ENCODE data around the gene ANGPT4. TPM values are rescaled to one million over a fixed set of nuclear protein-coding genes. Genes with fewer than 3 reads are reported as not detected.

Gene ANGPT4
- total RNA-seq, 1 experiment from 2014 or later = not detected

DNA sequence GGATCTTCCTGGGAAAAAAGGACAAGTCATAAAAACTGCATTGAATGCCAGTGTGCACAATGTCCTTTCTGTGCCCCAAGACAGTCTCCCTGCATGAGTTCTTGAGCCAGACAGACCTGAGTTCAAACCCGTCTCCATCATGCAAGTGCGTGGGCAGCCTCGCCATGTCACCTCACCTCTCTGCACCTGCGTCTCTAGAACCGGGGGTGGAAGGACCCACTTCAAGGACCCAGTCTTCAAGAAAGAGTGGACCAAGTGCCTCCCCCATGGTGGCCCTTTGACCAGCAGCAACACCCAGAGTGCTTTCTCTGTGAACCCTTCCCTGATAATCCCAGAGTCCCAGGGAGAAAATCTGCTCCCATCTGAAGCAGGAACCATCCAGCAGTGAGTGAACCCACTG, 23.5 kb upstream of the ANGPT4 start:
- no peak for TF ChIP-seq EZH2 (IDR thresholded peaks at IDR 0.05; ENCODE audit: low read depth)
- Histone ChIP-seq H3K27ac (no peak overlapping the region), H4K20me1 (ENCODE audit: insufficient read depth) (no peaks in the 10 kb centered on the region), H3F3A (ENCODE audit: insufficient read depth, low read depth) (no peaks in the 10 kb centered on the region), H3K36me3 (ENCODE audit: low read depth) (no peaks in the 10 kb centered on the region), H3K79me2 (ENCODE audit: low read depth) (no peaks in the 10 kb centered on the region), H3K9me2 (ENCODE audit: insufficient read depth) (no peaks in the 10 kb centered on the region), H3K4me3 (no peak overlapping the region), H3K4me2 (no peak overlapping the region), H2AFZ (no peak overlapping the region), H3K27me3 (ENCODE audit: insufficient read depth, low read depth) (peaks cover 49% of the 10 kb centered on the region), H3K4me1 (replicated peaks; ENCODE audit: insufficient read depth) (no peaks in the 10 kb centered on the region), H3K9me3 (ENCODE audit: insufficient read depth, low read depth) (no peaks in the 10 kb centered on the region; the same call in 1 of the 2 replicates)
- no peak for DNase-seq
- no TSS peak for BruUV-seq (replicated peaks)
- ChIA-PET CTCF (no interaction called here), POLR2A (ENCODE audit: unreplicated experiment) (no interaction called here)
- intact Hi-C loops (cut with micrococcal nuclease; ENCODE audit: unreplicated experiment) = no loop called here

GRCh38 chr20:934186-934840, 18.2 kb upstream of the ANGPT4 start:
- CTCF ChIA-PET = no interaction called here
- no peak overlapping the region for H3K4me2 ChIP-seq
- intact Hi-C loops (cut with micrococcal nuclease; ENCODE audit: unreplicated experiment) = no loop called here
- H3K4me1 ChIP-seq (replicated peaks; ENCODE audit: insufficient read depth) = no peaks in the 10 kb centered on the region
- H3K9me3 ChIP-seq (ENCODE audit: insufficient read depth, low read depth) = peaks cover 14% of the 10 kb centered on the region
- no TSS peak for BruUV-seq (replicated peaks)
- H3F3A ChIP-seq (ENCODE audit: insufficient read depth, low read depth) = no peaks in the 10 kb centered on the region
- no peaks in the 10 kb centered on the region for H3K36me3 ChIP-seq (ENCODE audit: low read depth)
- TF ChIP-seq EZH2 (IDR thresholded peaks at IDR 0.05; ENCODE audit: low read depth) (no peak), CTCF (conservative IDR thresholded peaks at IDR 0.05) (no peak)
- no peaks in the 10 kb centered on the region for H4K20me1 ChIP-seq (ENCODE audit: insufficient read depth)
- H3K27me3 ChIP-seq (ENCODE audit: insufficient read depth, low read depth) = peaks cover 8% of the 10 kb centered on the region; the same call in 1 of the 2 replicates
- H3K9me2 ChIP-seq (ENCODE audit: insufficient read depth) = no peaks in the 10 kb centered on the region
- no peaks in the 10 kb centered on the region for H3K79me2 ChIP-seq (ENCODE audit: low read depth)
- no peak overlapping the region for H2AFZ ChIP-seq
- no peak overlapping the region for H3K4me3 ChIP-seq
- POLR2A ChIA-PET (ENCODE audit: unreplicated experiment) = no interaction called here
- H3K27ac ChIP-seq = no peak overlapping the region
- DNase-seq = no peak

DNA sequence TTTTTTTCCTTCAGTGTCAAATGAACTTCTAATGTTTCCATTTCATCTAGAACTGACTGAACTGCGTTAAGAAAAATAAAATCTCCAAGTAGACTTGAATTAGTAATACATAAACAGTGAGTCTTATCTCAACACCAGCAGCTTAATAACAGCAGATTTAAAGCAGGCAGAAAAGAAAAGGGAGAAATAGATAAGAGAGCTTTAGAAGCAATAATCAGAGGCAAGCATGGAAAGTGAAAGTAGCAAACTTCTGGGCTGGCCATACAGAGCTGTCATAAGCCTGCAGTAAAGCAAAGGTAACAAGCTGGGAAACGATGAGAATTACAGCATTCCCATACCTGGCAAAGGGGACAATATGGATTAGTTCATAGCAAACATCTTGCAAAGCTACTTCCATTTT, 16.9 kb upstream of the ANGPT4 start:
- no peak overlapping the region for H3K4me3 ChIP-seq
- no peak overlapping the region for H3K4me2 ChIP-seq
- no peaks in the 10 kb centered on the region for H4K20me1 ChIP-seq (ENCODE audit: insufficient read depth)
- H3K9me3 ChIP-seq (ENCODE audit: insufficient read depth, low read depth) = peaks cover 14% of the 10 kb centered on the region
- no peaks in the 10 kb centered on the region for H3F3A ChIP-seq (ENCODE audit: insufficient read depth, low read depth)
- H3K27me3 ChIP-seq (ENCODE audit: insufficient read depth, low read depth) = peaks cover 5% of the 10 kb centered on the region; the same call in 1 of the 2 replicates
- H3K27ac ChIP-seq = no peak overlapping the region
- H3K4me1 ChIP-seq (replicated peaks; ENCODE audit: insufficient read depth) = no peaks in the 10 kb centered on the region
- no peak overlapping the region for H2AFZ ChIP-seq
- no peaks in the 10 kb centered on the region for H3K36me3 ChIP-seq (ENCODE audit: low read depth)
- BruUV-seq (replicated peaks) = no TSS peak
- TF ChIP-seq CTCF (conservative IDR thresholded peaks at IDR 0.05) = no peak
- TF ChIP-seq EZH2 (IDR thresholded peaks at IDR 0.05; ENCODE audit: low read depth) = no peak
- no peaks in the 10 kb centered on the region for H3K9me2 ChIP-seq (ENCODE audit: insufficient read depth)
- POLR2A ChIA-PET (ENCODE audit: unreplicated experiment) = no interaction called here
- H3K79me2 ChIP-seq (ENCODE audit: low read depth) = no peaks in the 10 kb centered on the region
- intact Hi-C loops (cut with micrococcal nuclease; ENCODE audit: unreplicated experiment) = no loop called here
- CTCF ChIA-PET = no interaction called here
- DNase-seq = no peak

DNA sequence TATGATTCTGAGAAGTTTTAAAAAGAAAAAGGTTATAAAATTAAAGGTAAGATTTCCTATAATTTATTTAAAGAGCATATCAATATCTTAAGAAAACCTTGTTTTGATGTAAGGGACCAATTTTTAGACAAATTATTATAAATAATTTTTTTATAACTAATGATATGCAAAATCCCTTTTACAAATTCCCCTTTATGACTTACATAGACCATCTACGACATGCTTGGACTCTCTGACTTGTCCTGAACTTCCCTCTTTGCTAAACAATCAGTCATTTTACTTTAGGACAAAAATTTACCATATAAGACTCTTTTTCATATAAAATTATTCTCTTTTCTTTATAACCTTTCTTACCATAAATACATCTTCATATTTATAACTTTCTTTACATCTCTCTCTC, 15.3 kb upstream of the ANGPT4 start:
- POLR2A ChIA-PET (ENCODE audit: unreplicated experiment) = no interaction called here
- TF ChIP-seq EZH2 (IDR thresholded peaks at IDR 0.05; ENCODE audit: low read depth) (no peak), CTCF (conservative IDR thresholded peaks at IDR 0.05) (no peak)

More for the DNA sequence above, 15.3 kb upstream of the ANGPT4 start:
- Histone ChIP-seq H3K27me3 (ENCODE audit: insufficient read depth, low read depth) (peaks cover 21% of the 10 kb centered on the region), H3K9me3 (ENCODE audit: insufficient read depth, low read depth) (peaks cover 14% of the 10 kb centered on the region), H3K9me2 (ENCODE audit: insufficient read depth) (no peaks in the 10 kb centered on the region), H3K36me3 (ENCODE audit: low read depth) (no peaks in the 10 kb centered on the region), H2AFZ (no peak overlapping the region), H3K79me2 (ENCODE audit: low read depth) (no peaks in the 10 kb centered on the region), H3K4me3 (no peak overlapping the region), H3K4me1 (replicated peaks; ENCODE audit: insufficient read depth) (no peaks in the 10 kb centered on the region), H4K20me1 (ENCODE audit: insufficient read depth) (no peaks in the 10 kb centered on the region), H3K4me2 (no peak overlapping the region), H3F3A (ENCODE audit: insufficient read depth, low read depth) (no peaks in the 10 kb centered on the region), H3K27ac (no peak overlapping the region)
- no TSS peak for BruUV-seq (replicated peaks)
- CTCF ChIA-PET = no interaction called here
- intact Hi-C loops (cut with micrococcal nuclease; ENCODE audit: unreplicated experiment) = no loop called here
- no peak for DNase-seq
